NT2/D1 (cell line): ENCODE measurements around the gene IER3.
A peak's percentile ranks its signal among the peaks of the same experiment; 100 is the strongest.

Experiments used
- DNase-seq: peaks from one replicate; pipeline ENCODE4 v3.0.0-alpha.2; 2011; ENCODE audit warnings: low read depth, low spot score
- H3K27me3 ChIP-seq: 2 replicates; pipeline ENCODE4 v1.6.0; 2011; ENCODE audit warnings: mild to moderate bottlenecking; ENCODE audit not compliant: insufficient read length, insufficient read depth
- H3K36me3 ChIP-seq: 2 replicates; pipeline ENCODE4 v1.6.1; 2011; ENCODE audit warnings: mild to moderate bottlenecking, low read length, mixed read lengths; ENCODE audit not compliant: insufficient read depth, insufficient read length
- H3K4me1 ChIP-seq: 2 replicates; pipeline ENCODE4 v1.5.1; 2011; ENCODE audit not compliant: insufficient read depth, insufficient read length
- H3K4me3 ChIP-seq: 2 replicates; pipeline ENCODE4 v1.5.1; 2011; ENCODE audit warnings: low read depth; ENCODE audit not compliant: insufficient read length
- H3K9ac ChIP-seq: 2 replicates; pipeline ENCODE4 v1.6.0; 2011; ENCODE audit warnings: low read depth; ENCODE audit not compliant: insufficient read length
- H3K9me3 ChIP-seq: 2 replicates; pipeline ENCODE4 v1.5.1; 2011; ENCODE audit warnings: mild to moderate bottlenecking, low read length; ENCODE audit not compliant: insufficient read depth
- SUZ12 ChIP-seq: IDR thresholded peaks from 2 replicates; pipeline ENCODE4 v1.6.1; 2011; ENCODE audit not compliant: insufficient read length, insufficient read depth; ENCODE audit errors: extremely low read depth
- YY1 ChIP-seq: IDR thresholded peaks from 2 replicates; pipeline ENCODE4 v1.6.1; 2011; ENCODE audit not compliant: insufficient read length, insufficient read depth
- ZNF274 ChIP-seq: IDR thresholded peaks from 2 replicates; pipeline ENCODE4 v1.6.1; 2011; ENCODE audit warnings: mild to moderate bottlenecking, low read depth, low read length

The IER3 gene

DNA sequence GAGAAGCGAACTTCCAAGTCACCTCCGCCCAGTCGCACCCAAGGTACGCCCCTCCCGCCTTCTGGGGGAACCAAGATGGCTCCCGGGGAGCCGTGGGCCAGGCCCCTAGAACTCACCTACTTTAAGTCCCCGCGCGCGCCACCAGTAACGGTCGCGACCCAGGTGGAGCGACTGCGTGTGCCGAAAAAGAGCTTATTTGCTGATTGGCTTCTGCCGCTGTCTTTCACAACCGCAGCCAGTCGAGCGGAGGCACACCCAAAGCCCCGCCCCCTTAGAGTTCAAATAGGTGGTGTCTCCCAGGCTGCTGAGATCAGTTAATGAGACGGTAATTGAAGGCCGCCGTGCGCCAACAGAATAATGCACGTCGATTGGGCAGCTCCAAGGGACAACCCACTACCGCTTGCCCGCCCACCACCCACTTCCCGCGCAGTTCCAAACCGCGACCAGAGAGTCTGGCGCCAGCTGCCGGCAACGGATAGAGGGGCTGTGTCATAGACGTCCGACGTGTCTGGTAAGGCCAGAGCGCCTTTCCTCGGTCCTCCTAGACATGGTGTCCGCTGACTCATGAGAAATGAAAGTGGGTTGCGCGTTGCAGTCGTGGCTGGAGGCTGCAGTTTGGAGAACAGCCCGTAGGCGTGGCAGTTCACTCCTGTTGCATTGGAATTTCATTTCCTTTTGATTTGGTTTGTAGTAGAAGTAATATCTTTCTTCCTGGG is 27.1 kb downstream of the IER3 start, which contains the start of gene MDC1:
Gene MDC1, minus strand, starts transcription at position 153 of the 716 bp plus-strand sequence. CDS start 2,106 bp downstream, outside the sequence.
- H3K36me3 ChIP-seq: peaks cover 49% of the 10 kb centered on the region
- peak; percentile 96 for DNase-seq
- H3K27me3 ChIP-seq: no peaks in the 10 kb centered on the region
- H3K4me3 ChIP-seq: peak within 1 kb of the TSS; percentile 71
- H3K9ac ChIP-seq: peak within 1 kb of the TSS; percentile 80
- H3K4me1 ChIP-seq: no peaks in the 10 kb centered on the region
- no peak for TF ChIP-seq SUZ12
- peak; percentile 70 for TF ChIP-seq YY1
- no peaks in the 10 kb centered on the region for H3K9me3 ChIP-seq

GRCh38 chr6:30716879-30717128 is 27.5 kb downstream of the IER3 start:
- no peak for DNase-seq
- H3K27me3 ChIP-seq: no peaks in the 10 kb centered on the region
- peaks cover 49% of the 10 kb centered on the region for H3K36me3 ChIP-seq
- TF ChIP-seq ZNF274 (no peak), YY1 (no peak), SUZ12 (no peak)
- H3K4me1 ChIP-seq: no peaks in the 10 kb centered on the region
- no peaks in the 10 kb centered on the region for H3K9me3 ChIP-seq
- peak overlapping the region; percentile 71 for H3K4me3 ChIP-seq
- peak overlapping the region; percentile 70 for H3K9ac ChIP-seq

DNA sequence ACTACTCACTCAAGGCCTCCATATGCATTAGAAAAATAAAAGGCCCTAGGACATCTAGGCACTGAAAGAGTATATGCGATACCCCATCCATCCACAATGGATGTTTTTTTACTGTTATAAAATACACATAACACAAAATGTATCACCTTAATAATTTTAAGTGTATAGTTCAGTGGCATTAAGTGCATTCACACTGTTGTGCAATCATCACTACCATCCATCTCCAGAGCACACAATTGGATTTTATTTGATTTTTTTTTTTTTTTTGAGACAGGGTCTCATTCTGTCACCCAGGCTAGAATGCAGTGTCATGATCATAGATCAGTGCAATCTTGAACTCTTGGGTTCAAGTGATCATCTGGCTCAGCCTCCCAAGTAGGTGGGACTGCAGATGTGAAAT is 30.1 kb downstream of the IER3 start:
- Histone ChIP-seq H3K9me3 (no peaks in the 10 kb centered on the region), H3K4me1 (no peaks in the 10 kb centered on the region), H3K27me3 (no peaks in the 10 kb centered on the region), H3K36me3 (peaks cover 58% of the 10 kb centered on the region), H3K9ac (no peak overlapping the region), H3K4me3 (no peak overlapping the region)
- TF ChIP-seq SUZ12 (no peak), ZNF274 (no peak), YY1 (no peak)
- no peak for DNase-seq

GRCh38 chr6:30712441-30712945 is 31.9 kb downstream of the IER3 start:
- TF ChIP-seq ZNF274: no peak
- TF ChIP-seq SUZ12: no peak
- no peak for TF ChIP-seq YY1
- Histone ChIP-seq H3K36me3 (peaks cover 74% of the 10 kb centered on the region), H3K4me1 (peaks cover 3% of the 10 kb centered on the region), H3K27me3 (no peaks in the 10 kb centered on the region), H3K9ac (no peak overlapping the region), H3K9me3 (no peaks in the 10 kb centered on the region), H3K4me3 (no peak overlapping the region)
- DNase-seq: no peak

DNA sequence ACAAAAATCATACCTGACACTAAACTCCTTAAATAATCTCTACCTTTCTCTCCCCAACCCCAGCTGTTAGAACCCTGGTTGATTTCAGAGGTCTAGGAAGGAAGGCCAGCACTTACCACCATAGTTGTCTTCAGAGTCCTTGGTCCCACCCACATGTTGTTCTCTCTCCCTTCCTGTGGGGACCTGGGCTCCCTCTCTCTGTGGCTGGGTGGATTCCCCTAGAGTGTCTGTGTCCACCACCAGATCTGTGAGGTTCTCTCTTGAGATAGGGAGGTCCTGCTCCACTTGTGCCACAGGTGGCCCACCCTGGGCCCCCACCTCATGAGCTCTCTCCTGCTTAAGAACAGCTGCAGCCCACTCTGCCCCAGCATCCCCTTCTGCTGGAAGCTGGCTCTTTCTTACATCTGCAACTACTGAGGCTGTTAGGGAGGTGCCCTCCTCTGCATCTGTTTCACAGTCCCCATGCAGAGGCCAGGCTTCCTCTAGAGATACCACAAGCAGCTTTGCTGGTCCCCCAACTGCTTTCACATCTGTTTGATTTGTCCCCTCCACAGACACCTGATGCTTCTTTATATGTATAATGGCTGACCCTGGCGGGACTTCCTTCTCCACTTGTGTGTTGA is 32.5 kb downstream of the IER3 start:
- no peak for TF ChIP-seq SUZ12
- TF ChIP-seq ZNF274: no peak
- no peak for TF ChIP-seq YY1
- no peaks in the 10 kb centered on the region for H3K27me3 ChIP-seq
- no peak overlapping the region for H3K4me3 ChIP-seq
- H3K4me1 ChIP-seq: peaks cover 3% of the 10 kb centered on the region
- no peak overlapping the region for H3K9ac ChIP-seq
- H3K36me3 ChIP-seq: peaks cover 81% of the 10 kb centered on the region
- no peaks in the 10 kb centered on the region for H3K9me3 ChIP-seq
- no peak for DNase-seq

DNA sequence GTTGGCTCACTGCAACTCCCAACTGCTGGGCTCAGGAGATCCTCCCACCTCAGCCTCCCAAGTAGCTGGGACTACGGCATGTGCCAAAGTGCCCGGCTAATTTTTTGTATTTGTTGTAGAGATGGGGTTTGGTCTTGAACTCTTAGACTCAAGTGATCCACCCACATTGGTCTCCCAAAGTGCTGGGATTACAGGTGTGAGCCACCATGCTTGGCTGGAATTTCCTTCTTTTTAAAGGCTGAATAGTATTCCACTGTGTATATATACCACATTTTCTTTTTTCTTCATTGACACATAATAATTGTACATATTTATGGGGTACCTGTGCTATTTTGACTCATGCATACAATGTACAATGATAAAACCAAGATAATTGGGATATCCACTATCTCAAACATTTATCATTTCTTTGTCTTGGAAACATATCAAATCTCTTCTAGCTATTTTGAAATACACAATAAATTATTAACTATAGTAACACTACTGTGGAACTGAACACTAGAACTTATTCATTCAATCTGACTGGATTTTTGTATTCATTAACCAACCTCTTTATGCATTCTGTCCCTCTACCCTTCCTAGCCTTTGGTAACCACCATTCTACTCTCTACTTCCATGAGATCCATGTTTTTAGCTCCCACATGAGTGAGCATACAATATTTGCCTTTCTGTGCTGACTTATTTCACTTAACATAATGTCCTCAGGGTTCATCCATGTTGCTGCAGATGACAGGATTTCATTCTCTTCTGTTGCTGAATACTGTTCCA is 35.1 kb downstream of the IER3 start:
- no peaks in the 10 kb centered on the region for H3K27me3 ChIP-seq
- no peak overlapping the region for H3K9ac ChIP-seq
- H3K9me3 ChIP-seq: no peaks in the 10 kb centered on the region
- peaks cover 91% of the 10 kb centered on the region for H3K36me3 ChIP-seq
- no peak for DNase-seq
- no peak for TF ChIP-seq ZNF274
- TF ChIP-seq YY1: no peak
- TF ChIP-seq SUZ12: no peak
- H3K4me1 ChIP-seq: peaks cover 3% of the 10 kb centered on the region
- H3K4me3 ChIP-seq: no peak overlapping the region

- H3K9ac ChIP-seq: no peak overlapping the region
Measured at GRCh38 chr6:30707281-30707850, 37.0 kb downstream of the IER3 start.

More at GRCh38 chr6:30707281-30707850, 37.0 kb downstream of the IER3 start:
- Histone ChIP-seq H3K9me3 (no peaks in the 10 kb centered on the region), H3K27me3 (no peaks in the 10 kb centered on the region), H3K4me3 (no peak overlapping the region), H3K36me3 (peaks cover 91% of the 10 kb centered on the region), H3K4me1 (peaks cover 3% of the 10 kb centered on the region)
- no peak for DNase-seq
- TF ChIP-seq ZNF274 (no peak), YY1 (no peak), SUZ12 (no peak)
